ENCODE measurements around the gene NFIC. TPM values are rescaled to one million over a fixed set of nuclear protein-coding genes. Genes with fewer than 3 reads are reported as not detected.

The NFIC gene
- total and polyA plus RNA-seq, 2 donors from 2014 or later: 20.3 to 173 TPM

DNA sequence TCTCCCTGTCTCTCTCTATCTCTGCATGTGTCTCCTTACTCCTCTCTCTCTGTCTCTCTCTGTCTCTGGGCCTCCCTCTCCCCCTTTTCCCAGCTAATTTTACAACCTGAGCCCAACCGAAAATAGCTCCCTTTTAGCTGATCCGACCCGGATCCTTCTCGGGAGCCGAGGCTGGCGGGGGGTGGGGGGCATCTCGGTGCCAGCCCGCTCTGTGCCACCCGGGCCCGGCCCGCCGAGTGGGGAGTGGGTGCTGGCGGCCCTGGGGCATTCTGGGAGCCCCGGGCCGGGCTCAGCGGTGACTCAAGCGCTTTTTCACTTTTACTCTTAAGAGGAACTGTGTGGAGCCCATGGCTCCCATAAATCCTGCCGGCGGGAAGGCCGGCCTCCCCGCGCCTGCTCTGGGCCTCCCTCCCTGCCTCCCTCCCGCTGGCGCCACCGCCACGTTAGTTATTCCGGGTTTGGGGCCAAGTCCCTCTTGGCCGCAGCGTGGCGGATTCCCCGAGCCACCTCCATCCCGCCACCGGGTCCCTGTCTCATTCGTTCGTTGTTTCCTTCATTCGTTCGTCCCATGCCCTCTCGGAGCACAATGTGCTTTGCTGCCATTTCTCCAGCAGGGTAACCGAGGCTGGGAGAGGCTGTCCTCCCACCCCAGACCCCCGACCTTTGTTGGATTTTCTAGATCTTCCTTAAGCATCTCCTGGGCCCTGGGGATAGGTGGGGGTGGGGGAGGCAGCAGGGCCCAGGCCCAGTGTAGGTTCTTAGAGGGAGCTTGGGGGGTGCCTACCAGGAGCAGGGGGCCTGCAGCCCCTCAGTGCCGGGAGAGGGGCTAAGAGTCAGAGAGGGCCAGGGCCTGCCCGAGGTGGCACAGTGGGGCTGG, 3.2 kb downstream of the NFIC start:
- H3K4me1 ChIP-seq (ENCODE audit: control insufficient read depth in 2 of 3, insufficient read depth in 2 of 3, low read depth in 1 of 3, low read length in 3 of 3): peaks cover 4 to 38% (median 35%) of the 10 kb centered on the region in 3 donors

DNA sequence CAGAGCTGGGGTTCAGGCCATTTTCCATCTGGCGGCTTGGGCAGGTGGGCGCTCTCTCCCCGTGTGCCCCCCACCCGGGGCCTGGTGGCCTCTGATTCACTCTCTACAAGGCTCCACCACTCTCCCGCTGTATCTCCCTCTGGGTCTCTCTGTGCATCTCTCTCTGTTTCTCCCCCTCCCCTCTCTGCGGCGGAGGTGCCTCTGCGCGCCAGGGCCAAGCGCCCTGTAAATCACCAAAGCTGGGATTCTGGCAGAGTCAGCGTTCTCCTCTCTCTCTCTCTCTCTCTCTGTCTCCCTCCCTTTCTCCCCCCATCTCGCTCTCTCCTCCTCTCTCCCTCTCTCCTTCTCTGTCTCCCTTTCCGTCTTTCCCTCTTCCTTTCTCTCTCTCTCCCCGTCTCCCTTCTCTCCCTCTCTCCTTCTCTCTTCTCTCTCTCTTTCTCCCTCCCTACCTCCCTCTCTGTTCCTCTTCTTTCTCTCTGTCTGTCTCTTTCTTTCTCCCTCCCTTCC, 3.9 kb downstream of the NFIC start:
- intact Hi-C loops (cut with DNase I): no loop called here
- Histone ChIP-seq H3K27ac (ENCODE audit: low read depth in 2 of 2, low read length in 2 of 2) (peak overlapping the region; percentile 92 to 94), H3K36me3 (ENCODE audit: control insufficient read depth in 2 of 3, insufficient read depth in 3 of 3, low read length in 3 of 3) (no peaks in the 10 kb centered on the region), H3K4me1 (ENCODE audit: control insufficient read depth in 2 of 3, insufficient read depth in 2 of 3, low read depth in 1 of 3, low read length in 3 of 3) (peaks cover 4 to 40% (median 29%) of the 10 kb centered on the region in 3 donors), H3K4me3 (ENCODE audit: low read length in 3 of 3) (peak overlapping the region in 1 of 3 donors; percentile 72), H3K27me3 (ENCODE audit: control insufficient read depth, insufficient read depth, low read length) (peaks cover 3% of the 10 kb centered on the region), H3K9me3 (ENCODE audit: control insufficient read depth in 2 of 3, insufficient read depth in 1 of 3, low read length in 3 of 3) (no peaks in the 10 kb centered on the region), H3K9ac (ENCODE audit: low read length in 3 of 3) (peak overlapping the region in 1 of 3 donors; percentile 70)
- no peak for FAIRE-seq
- DNase-seq: peak in 2 of 5 donors; percentile 33 to 73
- TF ChIP-seq, protein P1, sequence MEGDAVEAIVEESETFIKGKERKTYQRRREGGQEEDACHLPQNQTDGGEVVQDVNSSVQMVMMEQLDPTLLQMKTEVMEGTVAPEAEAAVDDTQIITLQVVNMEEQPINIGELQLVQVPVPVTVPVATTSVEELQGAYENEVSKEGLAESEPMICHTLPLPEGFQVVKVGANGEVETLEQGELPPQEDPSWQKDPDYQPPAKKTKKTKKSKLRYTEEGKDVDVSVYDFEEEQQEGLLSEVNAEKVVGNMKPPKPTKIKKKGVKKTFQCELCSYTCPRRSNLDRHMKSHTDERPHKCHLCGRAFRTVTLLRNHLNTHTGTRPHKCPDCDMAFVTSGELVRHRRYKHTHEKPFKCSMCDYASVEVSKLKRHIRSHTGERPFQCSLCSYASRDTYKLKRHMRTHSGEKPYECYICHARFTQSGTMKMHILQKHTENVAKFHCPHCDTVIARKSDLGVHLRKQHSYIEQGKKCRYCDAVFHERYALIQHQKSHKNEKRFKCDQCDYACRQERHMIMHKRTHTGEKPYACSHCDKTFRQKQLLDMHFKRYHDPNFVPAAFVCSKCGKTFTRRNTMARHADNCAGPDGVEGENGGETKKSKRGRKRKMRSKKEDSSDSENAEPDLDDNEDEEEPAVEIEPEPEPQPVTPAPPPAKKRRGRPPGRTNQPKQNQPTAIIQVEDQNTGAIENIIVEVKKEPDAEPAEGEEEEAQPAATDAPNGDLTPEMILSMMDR (IDR thresholded peaks at IDR 0.05; ENCODE audit: borderline replicate concordance, extremely low read depth, insufficient read depth): no peak

More for the DNA sequence above, 3.2 kb downstream of the NFIC start:
- H3K36me3 ChIP-seq (ENCODE audit: control insufficient read depth in 2 of 3, insufficient read depth in 3 of 3, low read length in 3 of 3): no peaks in the 10 kb centered on the region
- TF ChIP-seq, protein P1 (IDR thresholded peaks at IDR 0.05; ENCODE audit: borderline replicate concordance, extremely low read depth, insufficient read depth): no peak
- peaks cover 3% of the 10 kb centered on the region for H3K27me3 ChIP-seq (ENCODE audit: control insufficient read depth, insufficient read depth, low read length)
- no peaks in the 10 kb centered on the region for H3K9me3 ChIP-seq (ENCODE audit: control insufficient read depth in 2 of 3, insufficient read depth in 1 of 3, low read length in 3 of 3)
- H3K9ac ChIP-seq (ENCODE audit: low read length in 3 of 3): peak overlapping the region; percentile 28 to 71 (median 70)
- H3K4me3 ChIP-seq (ENCODE audit: low read length in 3 of 3): peak overlapping the region in 2 of 3 donors; percentile 25 to 72
- intact Hi-C loops (cut with DNase I): no loop called here
- peak overlapping the region; percentile 92 to 94 for H3K27ac ChIP-seq (ENCODE audit: low read depth in 2 of 2, low read length in 2 of 2)
- FAIRE-seq (no peak), DNase-seq (peak in 3 of 5 donors; percentile 33 to 87 (median 75))

DNA sequence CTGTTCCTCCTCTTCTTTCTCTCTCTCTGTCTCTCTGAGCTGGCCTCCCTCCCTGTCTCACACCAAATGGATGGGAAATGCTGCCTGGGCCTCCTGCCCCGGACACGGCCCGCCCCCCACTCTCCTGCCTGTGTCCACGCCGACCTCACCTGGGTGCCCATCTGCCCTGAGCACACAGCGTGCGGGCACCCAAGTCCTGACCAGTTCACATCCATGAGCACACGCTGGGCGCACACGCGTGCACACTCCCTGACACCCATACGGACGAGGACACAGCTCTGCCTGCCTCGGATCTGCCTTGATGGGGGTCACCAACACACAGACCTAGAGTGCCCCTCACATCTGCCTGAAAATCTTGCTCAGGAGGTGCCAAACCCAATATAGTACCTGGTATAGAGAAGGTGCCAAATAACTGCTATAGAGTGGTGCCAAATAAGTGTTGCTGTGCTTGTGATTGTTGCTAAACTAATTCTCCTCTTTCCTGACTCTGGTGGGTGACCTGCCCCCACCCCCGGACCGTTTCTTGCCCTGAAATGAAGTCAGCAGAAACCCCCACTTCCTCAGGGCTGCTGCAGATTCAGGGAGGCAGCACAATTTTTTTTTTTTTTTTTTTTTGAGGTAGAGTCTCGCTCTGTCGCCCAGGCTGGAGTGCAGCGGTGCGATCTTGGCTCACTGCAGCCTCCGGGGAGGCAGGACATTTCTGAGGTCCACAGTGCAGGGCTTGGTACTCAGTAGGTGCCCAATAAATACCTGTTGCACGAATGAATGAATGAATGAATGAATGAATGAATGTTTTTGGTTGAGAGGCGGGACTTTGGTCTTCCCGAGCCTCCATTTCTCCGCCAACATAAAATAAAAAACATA, 4.6 kb downstream of the NFIC start:
- H3K9ac ChIP-seq (ENCODE audit: low read length in 3 of 3): peak overlapping the region in 1 of 3 donors; percentile 70
- intact Hi-C loops (cut with DNase I): no loop called here

More for the DNA sequence above, 4.6 kb downstream of the NFIC start:
- TF ChIP-seq, protein P1 (IDR thresholded peaks at IDR 0.05; ENCODE audit: borderline replicate concordance, extremely low read depth, insufficient read depth): no peak
- Histone ChIP-seq H3K27ac (ENCODE audit: low read depth in 2 of 2, low read length in 2 of 2) (peak overlapping the region; percentile 92 to 94), H3K4me3 (ENCODE audit: low read length in 3 of 3) (no peak overlapping the region), H3K4me1 (ENCODE audit: control insufficient read depth in 2 of 3, insufficient read depth in 2 of 3, low read depth in 1 of 3, low read length in 3 of 3) (peaks cover 4 to 42% (median 24%) of the 10 kb centered on the region in 3 donors), H3K36me3 (ENCODE audit: control insufficient read depth in 2 of 3, insufficient read depth in 3 of 3, low read length in 3 of 3) (no peaks in the 10 kb centered on the region), H3K27me3 (ENCODE audit: control insufficient read depth, insufficient read depth, low read length) (peaks cover 3% of the 10 kb centered on the region), H3K9me3 (ENCODE audit: control insufficient read depth in 2 of 3, insufficient read depth in 1 of 3, low read length in 3 of 3) (no peaks in the 10 kb centered on the region)
- no peak for DNase-seq
- no peak for FAIRE-seq

Measured in kidney (tissue), 14 donors.